Adipose tissue (tissue), 3 donors: Measurements from ENCODE around the gene STX12. TPM values are rescaled to one million over a fixed set of nuclear protein-coding genes. Genes with fewer than 3 reads are reported as not detected.
"Not testable (repeated sequence)": the region's sequence is repeated elsewhere in the genome, so short reads cannot be mapped to it uniquely, and the experiment has no call there.

Experiments
- H3K27ac ChIP-seq: one replicate; pipeline ENCODE4 v1.5.1; 2013; ENCODE audit warnings: low read depth, low read length
- WGBS, 3 donors: extraction: QIAGEN DNeasy Blood & Tissue Kit; methylation state at CpG; one replicate each; pipeline ENCODE4 v1.1.7; 2013; 5-methylcytosine and 5-hydroxymethylcytosine counted together
- polyA plus RNA-seq, 3 donors: library from polyadenylated mRNA; stranded (reverse); fragments of 200-250 nt; gene quantifications; one replicate each; pipeline ENCODE4 v1.2.3, GENCODE V29; 2013
- donor health status: healthy with polysubstance abuse.
- donor health status: Bipolar disorder and iron deficiency.
- donor health status: healthy.

The STX12 gene
- polyA plus RNA-seq, 3 donors, result 14.5 to 52.0 (median 47.5) TPM

DNA sequence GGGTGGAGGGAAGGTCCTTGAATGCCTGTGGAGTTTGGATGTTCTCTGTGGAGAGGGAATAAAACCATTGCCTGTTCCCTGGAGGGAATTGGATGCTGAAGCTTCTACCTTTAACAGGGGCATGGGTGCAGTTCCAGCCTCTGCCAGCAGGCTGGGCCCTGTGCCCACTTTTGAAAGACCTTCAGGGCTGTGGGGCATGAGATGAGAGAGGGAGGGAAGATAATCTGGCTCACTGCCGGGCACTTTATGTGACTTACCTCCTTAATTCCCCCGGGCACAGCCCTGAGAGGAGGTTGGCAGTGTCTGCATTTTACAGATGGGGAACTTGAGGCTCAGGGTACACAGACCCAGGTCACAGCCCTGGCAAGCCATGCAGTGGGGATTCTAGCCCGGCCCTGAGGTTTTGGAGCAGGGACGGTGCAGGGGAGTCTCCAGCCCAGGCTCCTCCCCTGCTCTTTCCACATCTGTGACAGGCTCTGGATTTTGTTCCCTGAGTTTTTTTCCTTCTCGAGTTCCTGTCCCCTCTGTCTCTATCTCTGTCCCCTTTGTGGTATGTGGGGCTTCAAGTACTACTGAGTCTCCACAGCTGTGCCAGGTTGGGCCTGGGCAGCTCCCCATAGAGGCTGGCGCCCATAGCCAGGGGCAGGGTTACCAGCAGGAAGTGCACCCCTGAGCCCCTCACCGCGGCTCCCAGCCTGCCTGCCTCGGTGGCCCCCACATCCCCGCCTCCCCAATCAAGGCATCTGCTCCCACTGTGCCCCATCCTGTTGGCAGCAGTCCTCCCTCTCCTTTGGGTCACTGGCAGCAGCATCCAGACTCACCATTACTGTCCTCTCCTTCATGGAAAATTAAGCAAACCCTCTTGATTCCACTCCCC lies 85.3 kb downstream of the STX12 start:
- H3K27ac ChIP-seq, result no peak overlapping the region

DNA sequence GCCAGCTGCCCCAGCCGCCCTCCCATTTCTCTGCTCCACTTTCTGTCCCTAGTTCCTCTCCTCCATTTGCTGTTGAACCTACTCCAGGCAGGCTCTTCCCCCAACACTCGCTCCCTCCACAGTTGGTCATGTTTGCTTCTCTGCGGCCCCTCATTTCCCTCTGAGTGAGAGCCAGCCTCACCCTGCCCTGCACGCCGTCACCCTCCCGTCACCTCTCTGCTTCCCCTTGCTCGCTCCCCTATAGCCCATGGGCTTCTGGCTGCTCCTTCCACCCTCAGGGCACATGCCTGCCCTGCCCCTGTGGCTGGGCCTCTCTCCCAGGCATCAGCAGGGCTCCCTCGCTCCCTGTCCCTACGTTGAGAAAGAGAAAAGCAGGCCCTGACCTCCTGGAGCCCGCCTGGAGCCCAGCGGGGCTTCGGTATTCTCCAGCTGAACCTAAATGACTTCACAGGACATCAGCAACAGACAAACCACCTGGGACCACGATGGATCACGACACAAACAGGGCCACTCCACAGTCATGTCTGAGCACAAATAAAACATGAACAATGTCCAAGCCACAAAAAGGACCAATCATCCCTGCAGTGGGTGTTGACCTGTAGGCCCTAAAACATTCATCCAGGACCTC lies 86.0 kb downstream of the STX12 start:
- H3K27ac ChIP-seq, result no peak overlapping the region
- 75 to 89% (median 80%) methylated on average over 14 of the region's 14 CpGs for WGBS, 3 donors

More for the DNA sequence above, 85.3 kb downstream of the STX12 start:
- WGBS, 3 donors, result 25 to 40% (median 26%) methylated on average over 10 of the region's 10 CpGs

DNA sequence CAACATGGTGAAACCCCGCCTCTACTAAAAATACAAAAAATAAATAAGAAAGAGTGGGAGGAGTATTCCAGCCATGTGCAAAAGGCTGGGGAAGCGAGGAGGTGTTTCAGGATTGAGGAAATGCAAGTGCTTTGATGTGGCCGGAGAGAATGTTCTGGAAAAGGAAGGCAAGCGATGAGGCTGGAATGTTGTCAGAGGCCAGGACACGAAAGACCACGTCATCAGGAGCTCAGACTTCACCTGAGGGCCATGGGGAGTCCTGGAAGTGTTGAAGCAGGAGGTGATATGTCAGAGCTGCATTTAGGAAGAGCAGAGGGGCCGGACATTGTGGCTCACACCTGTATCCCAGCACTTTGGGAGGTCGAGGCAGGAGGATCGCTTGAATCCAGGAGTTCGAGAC lies 88.4 kb downstream of the STX12 start:
- H3K27ac ChIP-seq, result no peak overlapping the region
- 89 to 96% (median 95%) methylated on average over 10 of the region's 10 CpGs for WGBS, 3 donors

DNA sequence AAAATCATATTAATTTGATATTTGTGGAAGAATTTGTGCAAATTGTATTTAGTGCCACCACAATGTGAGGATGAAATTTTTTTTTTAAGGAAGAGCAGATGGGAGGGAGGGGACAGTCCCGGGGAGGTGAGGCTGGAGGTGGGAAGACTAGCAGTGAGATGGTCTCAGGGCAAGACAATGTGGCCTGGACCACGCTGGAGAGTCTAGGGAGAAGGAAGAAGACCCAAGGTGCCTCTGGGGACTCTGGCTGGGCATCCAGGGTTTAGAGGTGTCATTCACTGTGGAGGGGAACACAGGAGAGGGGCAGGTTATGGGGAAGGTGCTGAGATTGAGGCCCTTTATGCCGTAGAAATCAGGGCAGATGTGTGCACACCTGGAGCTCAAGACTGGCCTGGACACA lies 89.0 kb downstream of the STX12 start:
- no peak overlapping the region for H3K27ac ChIP-seq
- WGBS, 3 donors, result 83 to 85% (median 83%) methylated on average over 3 of the region's 3 CpGs

DNA sequence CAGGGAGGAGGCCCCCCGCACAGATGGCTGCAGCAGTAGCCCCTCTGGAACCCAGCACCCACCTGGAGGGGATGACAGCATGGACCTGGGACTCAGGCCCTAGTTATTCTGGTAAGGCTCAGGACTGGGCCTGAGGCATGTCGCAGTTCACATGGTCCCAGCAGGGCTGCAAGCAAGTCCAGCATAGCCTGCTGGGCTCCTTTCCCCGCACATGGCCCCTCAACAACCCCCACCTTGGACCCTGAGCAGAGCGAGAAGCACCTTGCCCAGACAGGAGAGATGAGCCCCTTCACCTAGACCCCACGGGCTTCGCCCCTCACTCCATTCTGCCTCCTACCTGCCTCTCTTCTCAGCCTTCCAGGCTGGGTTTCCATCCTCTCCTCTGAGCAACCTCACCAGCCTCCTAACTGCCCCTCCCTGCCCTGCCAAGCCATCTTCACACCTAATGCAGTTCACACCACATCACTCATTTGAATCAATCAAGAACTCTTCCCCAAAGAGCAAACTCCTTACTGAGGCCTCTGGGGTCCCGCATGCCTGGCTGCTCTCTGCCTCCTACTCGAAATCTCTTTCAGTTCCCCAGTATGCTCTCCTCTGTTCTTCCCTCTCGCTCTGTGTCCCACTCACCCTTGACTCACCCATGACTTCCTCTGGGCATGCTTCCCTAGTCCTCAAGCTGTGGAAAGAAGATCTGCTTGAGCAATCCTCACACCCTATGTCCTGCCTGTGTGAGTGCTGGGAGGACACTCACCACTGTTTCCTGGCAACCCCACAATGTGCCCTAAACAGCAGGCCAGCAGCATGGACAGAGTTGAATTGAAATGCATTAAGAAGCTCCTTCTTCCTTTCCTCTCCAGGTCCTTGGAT lies 89.9 kb downstream of the STX12 start:
- H3K27ac ChIP-seq, result peak overlapping the region; percentile 14
- WGBS, 3 donors, result 70 to 82% (median 72%) methylated on average over 9 of the region's 9 CpGs

DNA sequence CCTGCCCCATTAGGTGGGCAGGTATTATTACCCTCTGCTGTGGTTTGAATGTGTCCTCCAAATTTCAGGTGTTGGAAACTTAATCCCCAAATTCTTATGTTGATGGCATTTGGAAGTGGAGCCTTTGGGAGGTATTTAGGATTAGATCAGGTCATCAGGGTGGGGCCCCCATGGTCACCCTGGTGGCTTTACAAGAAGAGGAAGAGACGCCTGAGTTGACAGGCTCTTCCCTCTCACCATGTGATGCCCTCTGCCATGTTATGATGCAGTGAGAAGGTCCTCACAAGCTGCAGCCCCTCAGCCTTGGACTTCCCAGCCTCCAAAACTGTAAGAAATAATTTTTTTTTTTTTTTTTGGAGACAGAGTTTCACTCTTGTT lies 90.5 kb downstream of the STX12 start:
- H3K27ac ChIP-seq, result peak overlapping the region; percentile 14
- 69 to 88% (median 74%) methylated on average over 1 of the region's 1 CpG for WGBS, 3 donors

DNA sequence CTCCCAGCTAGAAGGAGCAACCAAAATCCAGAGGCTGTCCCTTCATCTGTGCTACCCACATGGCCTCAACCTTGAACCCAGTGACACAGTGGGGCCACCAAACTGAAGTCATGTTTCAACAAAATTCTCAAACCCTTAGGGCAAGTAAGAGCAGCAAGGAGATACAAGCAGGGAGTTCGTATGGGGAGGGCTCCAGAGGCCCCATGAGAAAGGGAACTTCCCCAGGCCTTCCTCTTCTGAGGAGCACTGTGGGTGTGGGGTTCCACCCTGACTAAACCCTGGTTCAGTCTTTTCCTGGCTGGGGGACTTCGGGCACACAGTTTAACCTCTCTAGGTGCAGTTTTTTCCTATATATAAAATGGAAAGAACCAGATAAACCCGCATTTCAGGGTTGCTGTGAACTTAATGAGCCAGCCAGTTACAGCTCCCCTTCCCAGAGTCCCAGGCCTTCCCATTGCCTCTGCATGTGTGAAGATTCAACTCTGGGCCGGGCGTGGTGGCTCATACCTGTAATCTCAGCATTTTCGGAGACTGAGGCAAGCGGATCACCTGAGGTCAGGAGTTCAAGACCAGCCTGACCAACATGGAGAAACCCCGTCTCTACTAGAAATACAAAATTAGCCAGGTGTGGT lies 91.4 kb downstream of the STX12 start:
- 71 to 79% (median 74%) methylated on average over 8 of the region's 8 CpGs for WGBS, 3 donors
- H3K27ac ChIP-seq, result no peak overlapping the region

DNA sequence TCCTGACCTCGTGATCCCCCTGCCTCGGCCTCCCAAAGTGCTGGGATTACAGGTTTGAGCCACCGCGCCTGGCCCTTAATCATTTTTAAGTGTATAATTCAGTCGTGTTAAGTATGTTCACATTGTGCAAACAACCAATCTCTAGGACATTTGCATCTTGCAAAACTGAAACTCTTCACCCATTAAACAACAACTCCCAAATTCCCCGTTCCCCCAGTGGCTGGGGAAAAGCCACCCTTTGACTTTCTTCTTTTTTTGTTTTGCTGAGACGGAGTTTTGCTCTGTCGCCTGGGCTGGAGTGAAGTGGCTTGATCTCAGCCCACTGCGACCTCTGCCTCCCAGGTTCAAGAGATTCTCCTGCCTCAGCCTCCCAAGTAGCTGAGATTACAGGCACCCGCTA lies 92.8 kb downstream of the STX12 start:
- WGBS, 3 donors, result 84 to 92% (median 88%) methylated on average over 10 of the region's 10 CpGs
- H3K27ac ChIP-seq, result no peak overlapping the region

DNA sequence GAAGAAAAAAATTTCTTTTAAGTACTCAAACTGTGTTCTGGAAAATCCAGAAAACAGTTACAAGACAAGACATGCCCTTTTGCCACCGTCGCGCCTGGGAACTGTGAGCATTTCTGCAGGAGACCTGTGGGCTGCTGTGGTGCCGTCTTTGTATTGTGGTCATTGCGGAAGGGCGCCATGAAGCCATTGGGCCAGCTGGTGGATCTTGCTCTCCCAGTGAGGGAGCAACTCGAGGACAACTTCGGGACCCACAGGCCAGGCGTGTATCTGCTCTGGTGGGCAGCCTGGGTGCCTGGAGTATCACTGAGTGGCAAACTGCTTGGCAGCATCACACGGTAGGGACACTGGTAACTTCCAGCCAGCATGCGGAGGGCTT lies 95.5 kb downstream of the STX12 start:
- no peak overlapping the region for H3K27ac ChIP-seq
- WGBS, 3 donors, result 86 to 90% (median 87%) methylated on average over 10 to 11 of the region's 11 CpGs

DNA sequence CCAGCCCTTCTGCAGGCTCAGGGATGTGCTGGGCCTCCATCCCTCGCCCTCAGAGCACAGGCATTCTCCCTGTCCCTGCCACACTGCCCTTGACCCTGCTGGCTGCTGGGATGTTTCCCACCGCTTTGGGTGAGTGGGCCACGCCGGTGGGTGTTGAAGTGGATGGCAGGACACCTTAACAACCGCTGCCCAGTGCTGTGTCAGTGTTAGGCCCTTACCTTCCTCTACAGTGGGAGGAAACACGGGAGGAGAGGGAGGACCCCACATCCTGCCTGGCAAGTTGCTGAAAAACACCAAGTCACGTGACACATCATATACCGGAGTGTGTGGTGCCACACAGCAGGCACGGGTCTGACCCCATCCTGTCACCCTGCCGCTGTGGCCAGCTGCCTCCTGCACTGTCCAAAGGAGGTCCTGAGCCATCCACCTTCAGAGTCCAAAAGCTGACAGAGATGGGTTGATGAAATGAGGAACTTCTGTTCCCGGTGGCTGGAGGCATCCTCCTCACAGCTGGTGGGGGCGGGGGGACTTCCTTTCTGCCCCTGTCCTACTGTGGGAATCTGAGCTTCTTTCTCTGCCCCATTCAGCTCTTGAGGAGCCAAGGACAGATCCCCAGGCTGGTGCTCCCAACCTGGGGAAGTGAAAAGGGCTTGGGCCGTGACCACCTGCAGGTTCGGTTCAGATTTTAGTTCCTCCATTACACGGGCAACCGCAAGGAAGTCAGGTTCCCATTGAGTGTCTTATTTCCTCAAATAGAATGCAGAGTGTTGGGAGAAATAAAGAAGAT lies 96.1 kb downstream of the STX12 start:
- 30 to 58% (median 34%) methylated on average over 16 of the region's 16 CpGs for WGBS, 3 donors

DNA sequence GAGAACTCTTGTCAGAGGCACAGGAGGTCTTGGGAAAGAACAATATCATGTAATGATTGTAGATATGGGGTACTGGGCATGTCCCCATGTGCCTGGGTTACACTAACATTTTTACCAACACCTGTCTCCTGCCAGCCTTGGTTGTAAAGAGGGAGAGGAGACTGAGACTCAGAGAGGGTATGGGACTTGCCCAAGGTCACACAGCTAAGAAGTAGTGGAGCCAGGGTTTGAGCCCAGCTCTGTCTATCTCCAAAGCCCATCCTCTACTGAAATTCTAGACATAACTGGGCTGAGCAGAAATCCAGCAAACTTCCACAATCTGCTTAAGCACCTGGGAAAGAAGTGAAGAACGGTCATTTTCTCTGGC lies 96.7 kb downstream of the STX12 start:
- H3K27ac ChIP-seq, result no peak overlapping the region
- WGBS, 3 donors, result 76 to 88% (median 81%) methylated on average over 1 of the region's 1 CpG

More for the DNA sequence above, 96.1 kb downstream of the STX12 start:
- H3K27ac ChIP-seq, result no peak overlapping the region

DNA sequence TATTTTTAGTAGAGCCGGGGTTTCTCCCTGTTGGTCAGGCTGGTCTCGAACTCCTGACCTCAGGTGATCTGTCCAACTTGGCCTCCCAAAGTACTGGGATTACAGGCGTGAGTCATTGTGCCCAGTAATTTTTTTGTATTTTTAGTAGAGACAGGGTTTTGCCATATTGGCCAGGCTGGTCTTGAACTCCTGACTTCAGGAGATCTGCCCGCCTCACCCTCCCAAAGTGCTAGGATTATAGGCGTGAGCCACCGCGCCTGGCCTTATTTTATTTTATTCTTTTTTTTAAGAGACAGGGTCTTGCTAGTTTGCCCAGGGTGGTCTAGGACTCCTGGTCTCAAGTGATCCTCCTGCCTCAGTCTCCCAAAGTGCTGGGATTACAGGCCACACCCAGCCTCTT lies 98.1 kb downstream of the STX12 start:
- not testable (repeated sequence) for H3K27ac ChIP-seq
- 95 to 96% (median 96%) methylated on average over 7 of the region's 7 CpGs for WGBS, 3 donors

DNA sequence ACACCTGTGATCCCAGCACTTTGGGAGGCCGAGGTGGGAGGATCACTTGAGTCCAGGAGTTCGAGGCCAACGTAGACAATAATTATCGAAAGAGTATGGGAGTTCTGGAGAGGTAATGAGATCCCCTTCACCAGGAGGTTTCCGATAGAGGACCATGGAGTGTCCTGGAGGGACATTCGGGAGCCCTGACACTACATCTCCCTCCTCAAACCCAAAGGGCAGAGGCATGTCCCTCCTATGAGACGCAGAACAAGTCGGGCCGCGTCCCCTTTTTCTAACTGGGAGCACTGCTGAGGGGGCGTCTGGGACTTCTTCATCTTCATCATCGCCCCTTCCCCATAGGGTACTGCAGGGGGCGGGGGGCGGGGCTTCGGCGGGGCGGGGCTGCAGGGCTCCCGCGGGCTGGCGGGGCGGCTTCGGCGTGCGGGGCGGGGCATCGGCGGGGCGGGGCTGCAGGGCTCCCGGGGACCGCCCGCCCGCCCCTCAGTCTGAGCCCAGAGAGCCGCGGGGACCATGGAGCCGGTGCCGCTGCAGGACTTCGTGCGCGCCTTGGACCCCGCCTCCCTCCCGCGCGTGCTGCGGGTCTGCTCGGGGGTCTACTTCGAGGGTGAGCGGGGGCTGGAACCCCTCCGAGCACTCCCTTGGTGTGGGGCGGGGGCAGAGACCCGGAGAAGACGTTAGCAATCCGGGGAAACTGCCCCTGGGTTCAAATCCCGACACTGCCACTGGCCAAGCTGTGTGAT lies 99.2 kb downstream of the STX12 start, which contains the start of gene THEMIS2:
Gene THEMIS2, plus strand, starts transcription at position 486 of the 743 bp plus-strand sequence. Its CDS starts 28 bp downstream, at position 514.
- WGBS, 3 donors, result 9 to 15% (median 15%) methylated on average over 32 to 53 of the region's 53 CpGs
- H3K27ac ChIP-seq, result peak within 1 kb of the TSS; percentile 35

DNA sequence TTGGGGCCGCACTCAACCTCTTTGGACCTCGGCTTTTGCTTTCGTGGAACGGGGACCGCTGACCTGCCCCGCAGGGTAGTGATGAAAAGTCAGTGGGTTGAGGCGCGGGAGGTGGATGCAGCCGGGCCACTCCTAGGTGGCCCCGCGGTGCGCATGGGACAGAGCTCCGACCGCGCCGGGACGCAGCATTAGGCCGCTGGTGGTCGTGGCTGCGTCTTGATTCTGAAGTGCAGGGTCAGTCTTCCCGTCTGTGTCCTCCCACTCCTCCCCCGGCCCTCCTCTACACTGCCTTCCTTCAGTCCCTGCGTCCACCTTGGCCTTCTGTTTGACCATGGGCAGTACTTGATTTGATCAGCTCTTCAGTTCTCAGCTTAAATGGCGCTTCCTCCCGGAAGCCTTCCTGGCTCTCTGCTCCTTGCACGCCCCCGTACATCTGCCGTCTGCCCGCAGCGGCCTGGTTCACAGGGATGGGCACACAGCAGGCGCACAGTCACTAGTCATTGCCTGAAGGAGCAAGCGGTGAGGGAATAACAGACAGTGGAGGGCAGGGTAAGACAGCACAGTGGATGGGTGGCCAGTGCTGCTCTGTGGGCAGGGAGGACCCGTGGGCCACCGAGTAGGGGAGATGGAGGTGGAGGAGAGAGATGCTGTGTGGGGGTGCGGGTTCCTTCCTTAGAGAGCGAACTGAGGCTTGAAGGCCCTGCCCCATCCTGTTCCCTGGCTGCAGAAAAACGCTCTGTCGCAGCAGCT lies 100.0 kb downstream of the STX12 start:
- H3K27ac ChIP-seq, result peak overlapping the region; percentile 35
- 9 to 17% (median 10%) methylated on average over 37 to 38 of the region's 38 CpGs for WGBS, 3 donors

DNA sequence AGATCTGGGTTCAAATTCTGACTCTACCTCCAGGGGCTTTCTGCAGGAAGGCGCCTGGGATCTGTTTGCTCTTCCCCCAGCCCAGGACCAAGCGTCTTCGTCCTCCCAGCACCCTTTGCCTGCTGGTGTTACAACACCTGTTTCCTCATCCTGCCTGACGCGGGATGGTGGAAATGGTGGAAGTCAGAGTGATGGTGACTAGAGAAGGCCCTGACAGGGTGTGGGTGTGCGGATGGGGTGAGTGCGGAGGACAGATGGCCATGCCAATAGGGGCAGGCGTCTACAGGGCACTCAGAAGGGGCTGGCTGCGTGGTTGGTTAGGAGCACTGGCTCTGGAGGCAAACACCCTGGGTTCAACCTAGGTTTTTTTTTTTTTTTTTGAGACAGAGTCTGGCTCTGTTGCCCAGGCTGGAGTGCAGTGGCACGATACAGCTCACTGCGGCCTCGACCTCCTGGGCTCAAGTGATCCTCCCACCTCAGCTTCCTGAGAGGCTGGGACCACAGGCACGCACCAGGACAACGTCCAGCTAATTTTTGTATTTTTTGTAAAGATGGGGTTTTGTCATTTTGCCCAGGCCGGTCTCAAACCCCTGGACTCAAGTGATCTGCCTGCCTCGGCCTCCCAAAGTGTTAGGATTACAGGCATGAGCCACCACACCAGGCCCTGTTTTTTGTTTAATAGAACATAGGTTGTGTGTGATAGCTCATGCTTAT lies 100.8 kb downstream of the STX12 start:
- WGBS, 3 donors, result 48 to 79% (median 59%) methylated on average over 16 of the region's 16 CpGs
- H3K27ac ChIP-seq, result peak overlapping the region; percentile 35
